Colonic mucosa (tissue), 4 donors: Measurements from ENCODE around the gene MRPL30. TPM values are rescaled to one million over a fixed set of nuclear protein-coding genes. Genes with fewer than 3 reads are reported as not detected.

Experiments
- DNase-seq: peaks from one replicate; pipeline ENCODE4 v3.0.0-alpha.2; 2020
- H3K27ac ChIP-seq: fragments of 200-600 bp; one replicate; pipeline ENCODE4 v1.8.0; 2021
- H3K27me3 ChIP-seq: fragments of 200-600 bp; one replicate; pipeline ENCODE4 v1.8.0; 2021
- H3K36me3 ChIP-seq: fragments of 200-600 bp; one replicate; pipeline ENCODE4 v1.8.0; 2021
- H3K4me1 ChIP-seq: fragments of 200-600 bp; one replicate; pipeline ENCODE4 v1.8.0; 2021; ENCODE audit warnings: mild to moderate bottlenecking
- H3K4me3 ChIP-seq: fragments of 200-600 bp; one replicate; pipeline ENCODE4 v1.8.0; 2021
- H3K9ac ChIP-seq, 2 donors: one replicate each; pipeline ENCODE4 v1.7.0; 2013; ENCODE audit warnings: control low read depth in 2 of 2, low read depth in 2 of 2, low read length in 2 of 2
- H3K9me3 ChIP-seq: fragments of 200-600 bp; one replicate; pipeline ENCODE4 v1.8.0; 2021
- intact Hi-C: fragments of 100-400 bp; cut with DNase I; formaldehyde crosslinking; loops from one replicate; pipeline ENCODE4 v1.14.1; 2022
- total RNA-seq, 2 donors: library from RNA; stranded (reverse); fragmentation: NEBNext Ultra II Directional in 1 of 2; extraction: Animal tissue kit (Norgen Biotek cat#: 25700) in 1 of 2; gene quantifications; one replicate each; pipeline ENCODE4 v1.2.1, GENCODE V29; 2021
- TF ChIP-seq, protein P1 (sequence below): fragments of 200-600 bp; IDR thresholded peaks from one replicate; pipeline ENCODE4 v1.8.0; 2022; ENCODE audit warnings: antibody characterized with exemption, mild to moderate bottlenecking
- donor health status: healthy.
- donor health status: DM: no; HTN: no; CAD: no.
- donor health status: DM: no; HTN: no; CAD: no.

The MRPL30 gene
- total RNA-seq, 2 donors from 2014 or later, result 25.9 to 26.9 TPM

DNA sequence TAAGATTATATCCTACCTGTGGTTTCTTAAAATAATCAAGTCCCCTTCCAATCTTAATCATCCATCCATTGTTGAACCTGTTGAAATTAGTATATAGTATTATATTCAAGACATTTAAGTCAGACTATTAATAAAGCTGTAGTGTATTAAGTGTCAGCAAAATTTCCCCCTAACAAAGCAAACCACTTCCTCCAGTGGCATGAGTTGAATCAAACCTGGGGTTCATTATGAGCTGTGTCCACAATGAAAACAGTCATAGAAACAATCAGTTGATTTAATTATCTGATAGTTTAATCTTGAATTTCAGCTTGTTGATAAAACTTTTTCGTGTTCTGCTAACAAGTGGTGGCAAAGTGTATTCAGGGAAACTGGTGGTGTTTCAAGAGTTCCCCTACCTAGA is 11.4 kb upstream of the MRPL30 start:
- H3K36me3 ChIP-seq, result peaks cover 12% of the 10 kb centered on the region
- TF ChIP-seq, protein P1, sequence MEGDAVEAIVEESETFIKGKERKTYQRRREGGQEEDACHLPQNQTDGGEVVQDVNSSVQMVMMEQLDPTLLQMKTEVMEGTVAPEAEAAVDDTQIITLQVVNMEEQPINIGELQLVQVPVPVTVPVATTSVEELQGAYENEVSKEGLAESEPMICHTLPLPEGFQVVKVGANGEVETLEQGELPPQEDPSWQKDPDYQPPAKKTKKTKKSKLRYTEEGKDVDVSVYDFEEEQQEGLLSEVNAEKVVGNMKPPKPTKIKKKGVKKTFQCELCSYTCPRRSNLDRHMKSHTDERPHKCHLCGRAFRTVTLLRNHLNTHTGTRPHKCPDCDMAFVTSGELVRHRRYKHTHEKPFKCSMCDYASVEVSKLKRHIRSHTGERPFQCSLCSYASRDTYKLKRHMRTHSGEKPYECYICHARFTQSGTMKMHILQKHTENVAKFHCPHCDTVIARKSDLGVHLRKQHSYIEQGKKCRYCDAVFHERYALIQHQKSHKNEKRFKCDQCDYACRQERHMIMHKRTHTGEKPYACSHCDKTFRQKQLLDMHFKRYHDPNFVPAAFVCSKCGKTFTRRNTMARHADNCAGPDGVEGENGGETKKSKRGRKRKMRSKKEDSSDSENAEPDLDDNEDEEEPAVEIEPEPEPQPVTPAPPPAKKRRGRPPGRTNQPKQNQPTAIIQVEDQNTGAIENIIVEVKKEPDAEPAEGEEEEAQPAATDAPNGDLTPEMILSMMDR, result no peak

GRCh38 chr2:99171377-99172140 is 9.4 kb upstream of the MRPL30 start:
- H3K36me3 ChIP-seq, result peaks cover 12% of the 10 kb centered on the region

More for the DNA sequence above, 11.4 kb upstream of the MRPL30 start:
- intact Hi-C loops, result no loop called here
- DNase-seq, result no peak
- H3K4me1 ChIP-seq, result no peaks in the 10 kb centered on the region
- H3K9ac ChIP-seq, result no peak overlapping the region
- no peaks in the 10 kb centered on the region for H3K27me3 ChIP-seq
- H3K4me3 ChIP-seq, result no peak overlapping the region
- H3K9me3 ChIP-seq, result no peaks in the 10 kb centered on the region
- H3K27ac ChIP-seq, result no peak overlapping the region

GRCh38 chr2:99181624-99182000 is 628 bp downstream of the MRPL30 start:
- H3K9me3 ChIP-seq, result no peaks in the 10 kb centered on the region
- no peak overlapping the region for H3K27ac ChIP-seq
- peaks cover 7% of the 10 kb centered on the region for H3K4me1 ChIP-seq
- H3K36me3 ChIP-seq, result no peaks in the 10 kb centered on the region
- peak overlapping the region; percentile 70 to 96 for H3K9ac ChIP-seq
- intact Hi-C loops, result loop anchor here (10.0 kb wide), 1 partner anchor 153 kb away; the partner anchor contains the start of genes EIF5B and TXNDC9
- H3K4me3 ChIP-seq, result peak overlapping the region; percentile 81
- TF ChIP-seq, protein P1, result no peak
- no peaks in the 10 kb centered on the region for H3K27me3 ChIP-seq
- DNase-seq, result no peak

More at GRCh38 chr2:99171377-99172140, 9.4 kb upstream of the MRPL30 start:
- Histone ChIP-seq H3K9me3 (no peaks in the 10 kb centered on the region), H3K4me1 (no peaks in the 10 kb centered on the region), H3K27ac (no peak overlapping the region), H3K4me3 (no peak overlapping the region), H3K9ac (no peak overlapping the region), H3K27me3 (no peaks in the 10 kb centered on the region)
- intact Hi-C loops, result no loop called here
- TF ChIP-seq, protein P1, result no peak
- no peak for DNase-seq

DNA sequence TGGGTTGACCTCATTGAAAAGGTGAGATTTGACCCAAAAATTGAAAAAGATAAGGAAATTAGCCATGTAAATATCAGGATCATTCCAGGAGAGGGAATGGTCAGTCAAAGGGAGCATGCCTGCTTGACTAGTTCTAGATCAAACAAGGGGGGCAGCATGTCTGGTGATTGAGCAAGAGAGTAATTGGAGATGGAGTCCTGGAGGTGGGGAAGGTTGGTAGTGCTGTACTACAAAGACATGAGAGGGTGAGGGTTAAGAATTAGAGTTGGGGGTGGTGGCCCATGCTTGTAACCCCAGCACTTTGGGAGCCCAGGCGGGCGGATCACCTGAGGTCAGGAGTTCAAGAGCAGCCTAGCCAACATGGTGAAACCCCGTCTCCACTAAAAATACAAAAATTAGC is 2.0 kb downstream of the MRPL30 start:
- Histone ChIP-seq H3K27ac (no peak overlapping the region), H3K9me3 (no peaks in the 10 kb centered on the region), H3K36me3 (no peaks in the 10 kb centered on the region), H3K9ac (no peak overlapping the region), H3K4me1 (peaks cover 7% of the 10 kb centered on the region), H3K27me3 (no peaks in the 10 kb centered on the region), H3K4me3 (no peak overlapping the region)
- intact Hi-C loops, result loop anchor here (10.0 kb wide), 1 partner anchor 152 kb away; the partner anchor contains the start of genes EIF5B and TXNDC9
- TF ChIP-seq, protein P1, result no peak
- no peak for DNase-seq

DNA sequence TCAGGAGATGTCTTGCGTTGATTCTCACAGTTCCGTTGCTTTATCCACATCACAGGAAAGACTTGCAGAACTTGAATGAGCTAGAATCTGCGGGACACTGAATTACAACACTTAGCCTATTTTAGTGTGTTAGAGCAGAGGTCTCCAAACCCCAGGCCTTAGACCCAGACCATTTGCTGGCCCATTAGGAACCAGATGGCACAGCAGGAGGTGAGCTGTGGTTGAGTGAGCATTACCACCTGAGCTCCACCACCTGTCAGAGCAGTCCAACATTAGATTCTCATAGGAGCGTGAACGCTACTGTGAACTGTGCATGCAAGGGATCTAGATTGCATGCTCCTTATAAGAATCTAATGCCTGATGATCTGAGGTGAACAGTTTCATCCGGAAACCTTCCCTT is 3.8 kb downstream of the MRPL30 start:
- Histone ChIP-seq H3K36me3 (peaks cover 3% of the 10 kb centered on the region), H3K9ac (no peak overlapping the region), H3K4me3 (no peak overlapping the region), H3K27me3 (no peaks in the 10 kb centered on the region), H3K27ac (no peak overlapping the region), H3K4me1 (peaks cover 7% of the 10 kb centered on the region), H3K9me3 (no peaks in the 10 kb centered on the region)
- TF ChIP-seq, protein P1, result no peak
- no peak for DNase-seq
- intact Hi-C loops, result loop anchor here (10.0 kb wide), 1 partner anchor 150 kb away; the partner anchor contains the start of genes EIF5B and TXNDC9
